ENCODE results near the gene SIRT4. TPM values are rescaled to one million over a fixed set of nuclear protein-coding genes. Genes with fewer than 3 reads are reported as not detected.
A peak's percentile ranks its signal among the peaks of the same experiment; 100 is the strongest.
"Not testable (repeated sequence)": the region's sequence is repeated elsewhere in the genome, so short reads cannot be mapped to it uniquely, and the experiment has no call there.

SIRT4 gene
- polyA plus RNA-seq, 6 donors from 2014 or later, result 1.3 to 4.3 (median 1.4) TPM

DNA sequence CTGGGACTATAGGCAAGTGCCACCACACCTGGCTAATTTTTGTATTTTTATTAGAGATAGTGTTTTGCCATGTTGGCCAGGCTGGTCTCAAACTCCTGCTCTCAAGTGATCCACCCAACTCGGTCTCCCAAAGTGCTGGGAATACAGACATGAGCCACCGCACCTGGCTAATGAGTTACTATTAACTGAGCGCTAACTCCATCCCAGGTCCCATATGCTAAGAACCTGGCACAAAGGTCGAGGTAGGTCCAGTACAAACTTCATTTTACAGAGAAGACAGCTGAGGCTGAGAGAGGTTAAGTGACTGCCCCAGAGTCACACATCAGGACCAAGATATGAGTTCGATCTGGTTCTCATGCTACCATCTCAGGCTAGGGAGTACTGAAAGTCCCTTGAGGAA lies 29.9 kb downstream of the SIRT4 start:
- DNase-seq (no peak), ATAC-seq (ENCODE audit: low read depth in 2 of 2) (no peak)
- Mint-ChIP-seq H3K27me3 (peaks cover 0 to 37% (median 5%) of the 10 kb centered on the region in 3 donors), H3K4me1 (peaks cover 0 to 10% (median 0%) of the 10 kb centered on the region in 3 donors), H3K27ac (no peak overlapping the region), H3K9me3 (peaks cover 0 to 22% (median 12%) of the 10 kb centered on the region in 7 donors), H3K4me3 (no peak overlapping the region), H3K36me3 (no peaks in the 10 kb centered on the region)

- peaks cover 0 to 36% (median 5%) of the 10 kb centered on the region in 3 donors for H3K27me3 Mint-ChIP-seq
- H3K4me1 Mint-ChIP-seq, result peaks cover 0 to 10% (median 0%) of the 10 kb centered on the region in 3 donors
- peaks cover 2 to 26% (median 17%) of the 10 kb centered on the region in 7 donors for H3K9me3 Mint-ChIP-seq
- H3K4me3 Mint-ChIP-seq, result no peak overlapping the region
- DNase-seq, result no peak
- no peak for ATAC-seq (ENCODE audit: low read depth in 2 of 2)
- H3K36me3 Mint-ChIP-seq, result peaks cover 1 to 4% of the 10 kb centered on the region in 2 donors
- H3K27ac Mint-ChIP-seq, result no peak overlapping the region
Measured at GRCh38 chr12:120332523-120332922, 30.4 kb downstream of the SIRT4 start.

GRCh38 chr12:120335447-120335846 lies 33.3 kb downstream of the SIRT4 start:
- ATAC-seq (ENCODE audit: low read depth in 2 of 2) (peak; percentile 48 to 54), DNase-seq (peak; percentile 22)
- peaks cover 5 to 14% of the 10 kb centered on the region in 2 donors for H3K36me3 Mint-ChIP-seq
- H3K4me3 Mint-ChIP-seq, result peak overlapping the region in 1 of 8 donors; percentile 35
- peak overlapping the region in 1 of 6 donors; percentile 92 for H3K27ac Mint-ChIP-seq
- H3K4me1 Mint-ChIP-seq, result peaks cover 0 to 10% (median 0%) of the 10 kb centered on the region in 3 donors
- H3K27me3 Mint-ChIP-seq, result peaks cover 0 to 31% (median 8%) of the 10 kb centered on the region in 3 donors
- H3K9me3 Mint-ChIP-seq, result peaks cover 9 to 40% (median 33%) of the 10 kb centered on the region in 7 donors

GRCh38 chr12:120336392-120336791 lies 34.3 kb downstream of the SIRT4 start:
- H3K9me3 Mint-ChIP-seq, result peaks cover 9 to 40% (median 33%) of the 10 kb centered on the region in 7 donors
- H3K27ac Mint-ChIP-seq; ATAC-seq (ENCODE audit: low read depth in 2 of 2); DNase-seq; H3K4me3 Mint-ChIP-seq: not testable (repeated sequence)
- H3K4me1 Mint-ChIP-seq, result peaks cover 0 to 10% (median 0%) of the 10 kb centered on the region in 3 donors
- peaks cover 2 to 25% (median 8%) of the 10 kb centered on the region in 3 donors for H3K27me3 Mint-ChIP-seq
- H3K36me3 Mint-ChIP-seq, result peaks cover 5 to 14% of the 10 kb centered on the region in 2 donors

GRCh38 chr12:120337730-120338129 lies 35.6 kb downstream of the SIRT4 start:
- peaks cover 5 to 14% of the 10 kb centered on the region in 2 donors for H3K36me3 Mint-ChIP-seq
- peaks cover 8 to 12% (median 8%) of the 10 kb centered on the region in 3 donors for H3K27me3 Mint-ChIP-seq
- peaks cover 9 to 40% (median 33%) of the 10 kb centered on the region in 7 donors for H3K9me3 Mint-ChIP-seq
- peaks cover 0 to 10% (median 0%) of the 10 kb centered on the region in 3 donors for H3K4me1 Mint-ChIP-seq
- DNase-seq, result no peak
- ATAC-seq (ENCODE audit: low read depth in 2 of 2), result no peak
- peak overlapping the region in 1 of 8 donors; percentile 0 for H3K4me3 Mint-ChIP-seq
- no peak overlapping the region for H3K27ac Mint-ChIP-seq

GRCh38 chr12:120339256-120339655 lies 37.1 kb downstream of the SIRT4 start:
- peaks cover 8 to 26% (median 8%) of the 10 kb centered on the region in 3 donors for H3K27me3 Mint-ChIP-seq
- H3K4me1 Mint-ChIP-seq, result peaks cover 0 to 10% (median 0%) of the 10 kb centered on the region in 3 donors
- H3K36me3 Mint-ChIP-seq, result peaks cover 5 to 14% of the 10 kb centered on the region in 2 donors
- no peak overlapping the region for H3K4me3 Mint-ChIP-seq
- peaks cover 9 to 40% (median 33%) of the 10 kb centered on the region in 7 donors for H3K9me3 Mint-ChIP-seq
- DNase-seq (no peak), ATAC-seq (ENCODE audit: low read depth in 2 of 2) (no peak)
- peak overlapping the region in 1 of 6 donors; percentile 21 for H3K27ac Mint-ChIP-seq

- no peaks in the 10 kb centered on the region for H3K4me1 Mint-ChIP-seq
- peaks cover 4 to 40% (median 23%) of the 10 kb centered on the region in 3 donors for H3K27me3 Mint-ChIP-seq
- H3K27ac Mint-ChIP-seq, result no peak overlapping the region
- no peak for DNase-seq
- no peak for ATAC-seq (ENCODE audit: low read depth in 2 of 2)
- peaks cover 5 to 11% of the 10 kb centered on the region in 2 donors for H3K36me3 Mint-ChIP-seq
- H3K9me3 Mint-ChIP-seq, result peaks cover 9 to 19% (median 14%) of the 10 kb centered on the region in 7 donors
- H3K4me3 Mint-ChIP-seq, result no peak overlapping the region
Measured at GRCh38 chr12:120342175-120343038, 40.3 kb downstream of the SIRT4 start.

GRCh38 chr12:120343039-120343537 lies 41.0 kb downstream of the SIRT4 start:
- H3K4me3 Mint-ChIP-seq, result peak overlapping the region in 1 of 8 donors; percentile 9
- peak overlapping the region in 1 of 6 donors; percentile 7 for H3K27ac Mint-ChIP-seq
- ATAC-seq (ENCODE audit: low read depth in 2 of 2) (no peak), DNase-seq (no peak)
- peaks cover 0 to 4% of the 10 kb centered on the region in 2 donors for H3K36me3 Mint-ChIP-seq
- peaks cover 4 to 45% (median 28%) of the 10 kb centered on the region in 3 donors for H3K27me3 Mint-ChIP-seq
- no peaks in the 10 kb centered on the region for H3K4me1 Mint-ChIP-seq
- peaks cover 2 to 13% (median 7%) of the 10 kb centered on the region in 7 donors for H3K9me3 Mint-ChIP-seq

- Mint-ChIP-seq H3K4me3 (no peak overlapping the region), H3K27me3 (peaks cover 4 to 46% (median 31%) of the 10 kb centered on the region in 3 donors), H3K36me3 (no peaks in the 10 kb centered on the region), H3K27ac (no peak overlapping the region), H3K9me3 (peaks cover 0 to 8% (median 2%) of the 10 kb centered on the region in 7 donors), H3K4me1 (no peaks in the 10 kb centered on the region)
- no peak for ATAC-seq (ENCODE audit: low read depth in 2 of 2)
- DNase-seq, result no peak
Measured at GRCh38 chr12:120343692-120344091, 41.6 kb downstream of the SIRT4 start.

- H3K36me3 Mint-ChIP-seq, result no peaks in the 10 kb centered on the region
- H3K9me3 Mint-ChIP-seq, result no peaks in the 10 kb centered on the region
- H3K4me3 Mint-ChIP-seq, result no peak overlapping the region
- DNase-seq (no peak), ATAC-seq (ENCODE audit: low read depth in 2 of 2) (no peak)
- H3K27ac Mint-ChIP-seq, result no peak overlapping the region
- H3K4me1 Mint-ChIP-seq, result no peaks in the 10 kb centered on the region
- peaks cover 0 to 52% (median 37%) of the 10 kb centered on the region in 3 donors for H3K27me3 Mint-ChIP-seq
Measured at GRCh38 chr12:120346031-120346430, 43.9 kb downstream of the SIRT4 start.

DNA sequence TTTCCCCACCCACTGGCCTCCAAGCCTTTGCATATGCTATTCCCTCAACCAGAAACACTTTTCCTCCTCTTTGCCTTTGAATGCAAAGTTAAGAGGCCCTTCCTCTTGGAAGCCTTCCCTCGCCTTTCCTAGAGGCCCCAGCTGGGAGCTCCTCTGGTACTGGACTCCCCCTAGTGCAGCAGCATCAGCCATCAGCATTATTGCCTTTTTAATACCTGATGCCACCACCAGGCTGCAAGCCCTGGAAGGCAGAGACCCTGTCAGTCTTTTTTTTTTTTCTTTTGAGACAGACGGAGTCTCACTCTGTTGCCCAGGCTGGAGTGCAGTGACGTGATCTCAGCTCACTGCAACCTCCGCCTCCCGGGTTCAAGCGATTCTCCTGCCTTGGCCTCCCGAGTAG lies 44.6 kb downstream of the SIRT4 start:
- DNase-seq, result no peak
- no peak for ATAC-seq (ENCODE audit: low read depth in 2 of 2)
- Mint-ChIP-seq H3K4me1 (no peaks in the 10 kb centered on the region), H3K36me3 (no peaks in the 10 kb centered on the region), H3K9me3 (no peaks in the 10 kb centered on the region), H3K27me3 (peaks cover 0 to 56% (median 32%) of the 10 kb centered on the region in 3 donors), H3K4me3 (no peak overlapping the region), H3K27ac (no peak overlapping the region)

- H3K27ac Mint-ChIP-seq, result no peak overlapping the region
- H3K9me3 Mint-ChIP-seq, result no peaks in the 10 kb centered on the region
- H3K36me3 Mint-ChIP-seq, result no peaks in the 10 kb centered on the region
- DNase-seq, result no peak
- H3K4me1 Mint-ChIP-seq, result no peaks in the 10 kb centered on the region
- ATAC-seq (ENCODE audit: low read depth in 2 of 2), result no peak
- H3K4me3 Mint-ChIP-seq, result no peak overlapping the region
- H3K27me3 Mint-ChIP-seq, result peaks cover 6 to 59% (median 34%) of the 10 kb centered on the region in 3 donors
Measured at GRCh38 chr12:120347766-120348165, 45.6 kb downstream of the SIRT4 start.

GRCh38 chr12:120350576-120351350 lies 48.6 kb downstream of the SIRT4 start:
- no peak overlapping the region for H3K27ac Mint-ChIP-seq
- H3K4me3 Mint-ChIP-seq, result no peak overlapping the region
- no peak for ATAC-seq (ENCODE audit: low read depth in 2 of 2)
- H3K9me3 Mint-ChIP-seq, result no peaks in the 10 kb centered on the region
- H3K27me3 Mint-ChIP-seq, result peaks cover 13 to 56% (median 43%) of the 10 kb centered on the region in 3 donors
- DNase-seq, result no peak
- H3K4me1 Mint-ChIP-seq, result no peaks in the 10 kb centered on the region
- no peaks in the 10 kb centered on the region for H3K36me3 Mint-ChIP-seq

Data from naive B cell (primary cell).